Kidney glomerular epithelial cell (primary cell): ENCODE data around the gene PCDHGB2.
"Not testable (repeated sequence)": the region's sequence is repeated elsewhere in the genome, so short reads cannot be mapped to it uniquely, and the experiment has no call there.

Experiments used
- DNase-seq: peaks from one replicate; lab custom pipeline; 2025; lab: John Stamatoyannopoulos, UW

PCDHGB2 gene

GRCh38 chr5:141349917-141350619 lies 9.7 kb upstream of the PCDHGB2 start, which contains the start of gene PCDHGB1:
Gene PCDHGB1 (plus strand): TSS chr5:141350099. CDS start chr5:141350261, 162 bp downstream.
- DNase-seq: no peak

GRCh38 chr5:141351591-141351990 lies 8.2 kb upstream of the PCDHGB2 start:
- DNase-seq: no peak

- DNase-seq: no peak
These were observed 4.8 kb upstream of the PCDHGB2 start, which contains the start of gene PCDHGA4 for GRCh38 chr5:141354900-141355469. Gene PCDHGA4 (plus strand): TSS chr5:141355021. CDS start chr5:141355108, 87 bp downstream.

GRCh38 chr5:141355641-141356040 lies 4.2 kb upstream of the PCDHGB2 start:
- no peak for DNase-seq

GRCh38 chr5:141356133-141356532 lies 3.7 kb upstream of the PCDHGB2 start:
- no peak for DNase-seq

- DNase-seq: no peak
These were observed 2.8 kb upstream of the PCDHGB2 start for GRCh38 chr5:141356950-141357349.

GRCh38 chr5:141360685-141361084 lies 891 bp downstream of the PCDHGB2 start:
- DNase-seq: no peak

- DNase-seq: no peak
These were observed 2.9 kb downstream of the PCDHGB2 start for GRCh38 chr5:141362719-141363118.

- no peak for DNase-seq
These were observed 4.3 kb downstream of the PCDHGB2 start, which contains the start of gene PCDHGA5 for GRCh38 chr5:141363952-141364660. Gene PCDHGA5 (plus strand): TSS chr5:141364162. CDS start chr5:141364331, 169 bp downstream.

- no peak for DNase-seq
These were observed 6.5 kb downstream of the PCDHGB2 start for GRCh38 chr5:141366016-141366896.

- no peak for DNase-seq
These were observed 10.4 kb downstream of the PCDHGB2 start, which contains the start of gene PCDHGB3 for GRCh38 chr5:141369994-141370848. Gene PCDHGB3 (plus strand): TSS chr5:141370242. CDS start chr5:141370395, 153 bp downstream.

- no peak for DNase-seq
These were observed 12.0 kb downstream of the PCDHGB2 start for GRCh38 chr5:141371572-141372475.

- no peak for DNase-seq
These were observed 14.0 kb downstream of the PCDHGB2 start, which contains the start of gene PCDHGA6 for GRCh38 chr5:141373673-141374317. Gene PCDHGA6 (plus strand): TSS chr5:141373891. CDS start chr5:141374084, 193 bp downstream.

- DNase-seq: no peak
These were observed 14.8 kb downstream of the PCDHGB2 start for GRCh38 chr5:141374627-141375026.

- DNase-seq: not testable (repeated sequence)
These were observed 15.8 kb downstream of the PCDHGB2 start for GRCh38 chr5:141375444-141376155.

- no peak for DNase-seq
These were observed 22.9 kb downstream of the PCDHGB2 start, which contains the start of gene PCDHGA7 for GRCh38 chr5:141382469-141383294. Gene PCDHGA7 (plus strand): TSS chr5:141382742. CDS start chr5:141382900, 158 bp downstream.

GRCh38 chr5:141383345-141383744 lies 23.6 kb downstream of the PCDHGB2 start:
- DNase-seq: no peak
